Measurements from ENCODE around the gene C6orf47.

C6orf47 gene

GRCh38 chr6:31702819-31703716 lies 42.5 kb upstream of the C6orf47 start, which contains the start of gene ABHD16A:
Gene ABHD16A, minus strand, starts transcription at chr6:31703324. Its CDS starts 43 bp downstream, at chr6:31703281.
- peak; percentile 99 for DNase-seq (ENCODE audit: low spot score)
- no peak for TF ChIP-seq CTCF (IDR thresholded peaks at IDR 0.05)
- peak within 1 kb of the TSS; percentile 96 to 99 for H3K27ac ChIP-seq
- H3K4me3 ChIP-seq, result peak within 1 kb of the TSS; percentile 95

- Histone ChIP-seq H3K27ac (peak overlapping the region; percentile 96 to 99), H3K4me3 (peak overlapping the region; percentile 95)
- DNase-seq (ENCODE audit: low spot score), result no peak
- no peak for TF ChIP-seq CTCF (IDR thresholded peaks at IDR 0.05)
These were observed 41.8 kb upstream of the C6orf47 start for GRCh38 chr6:31702405-31702818.

- H3K4me3 ChIP-seq, result peak overlapping the region; percentile 95
- H3K27ac ChIP-seq, result peak overlapping the region; percentile 24 to 96
- DNase-seq (ENCODE audit: low spot score), result no peak
- TF ChIP-seq CTCF (IDR thresholded peaks at IDR 0.05), result no peak
These were observed 41.3 kb upstream of the C6orf47 start for GRCh38 chr6:31701666-31702404.

- peak overlapping the region; percentile 95 for H3K4me3 ChIP-seq
- no peak for DNase-seq (ENCODE audit: low spot score)
- H3K27ac ChIP-seq, result no peak overlapping the region
- TF ChIP-seq CTCF (IDR thresholded peaks at IDR 0.05), result no peak
These were observed 40.3 kb upstream of the C6orf47 start for GRCh38 chr6:31700740-31701401.

- no peak for DNase-seq (ENCODE audit: low spot score)
- no peak overlapping the region for H3K4me3 ChIP-seq
- no peak for TF ChIP-seq CTCF (IDR thresholded peaks at IDR 0.05)
- no peak overlapping the region for H3K27ac ChIP-seq
These were observed 37.0 kb upstream of the C6orf47 start for GRCh38 chr6:31697555-31697954.

- H3K27ac ChIP-seq, result no peak overlapping the region
- no peak overlapping the region for H3K4me3 ChIP-seq
- no peak for DNase-seq (ENCODE audit: low spot score)
- TF ChIP-seq CTCF (IDR thresholded peaks at IDR 0.05), result no peak
These were observed 33.0 kb upstream of the C6orf47 start for GRCh38 chr6:31693535-31693934.

All from coronary artery (tissue), 2 donors.